GM19372 (cell line): ENCODE results near the gene ALDH3A2.

Experiments
- ATAC-seq: cut with Tn5 transposase; IDR thresholded peaks from one replicate; pipeline ENCODE4 v1.9.1; 2021; ENCODE audit warnings: mild to moderate bottlenecking, low read depth, moderate library complexity; ENCODE audit not compliant: unreplicated experiment

Gene ALDH3A2

GRCh38 chr17:19713462-19713861 is 64.9 kb downstream of the ALDH3A2 start:
- no peak for ATAC-seq

- ATAC-seq: no peak
Measured at GRCh38 chr17:19713901-19714361, 65.4 kb downstream of the ALDH3A2 start.

- ATAC-seq: no peak
Measured at GRCh38 chr17:19714542-19715411, 66.2 kb downstream of the ALDH3A2 start.

GRCh38 chr17:19716108-19717030 is 67.8 kb downstream of the ALDH3A2 start, which contains the start of gene SLC47A2:
Gene SLC47A2 (minus strand): TSS chr17:19716584. CDS start chr17:19716555, 29 bp downstream.
- ATAC-seq: no peak

- no peak for ATAC-seq
Measured at GRCh38 chr17:19717031-19717360, 68.4 kb downstream of the ALDH3A2 start.

- no peak for ATAC-seq
Measured at GRCh38 chr17:19717411-19717908, 68.9 kb downstream of the ALDH3A2 start.

GRCh38 chr17:19718041-19718612 is 69.6 kb downstream of the ALDH3A2 start:
- ATAC-seq: no peak

- no peak for ATAC-seq
Measured at GRCh38 chr17:19718613-19719354, 70.2 kb downstream of the ALDH3A2 start.

- no peak for ATAC-seq
Measured at GRCh38 chr17:19719355-19720209, 71.0 kb downstream of the ALDH3A2 start.

GRCh38 chr17:19720210-19720475 is 71.6 kb downstream of the ALDH3A2 start:
- ATAC-seq: no peak

- no peak for ATAC-seq
Measured at GRCh38 chr17:19720631-19721426, 72.3 kb downstream of the ALDH3A2 start.

GRCh38 chr17:19723964-19724363 is 75.4 kb downstream of the ALDH3A2 start:
- ATAC-seq: no peak

GRCh38 chr17:19724501-19725420 is 76.2 kb downstream of the ALDH3A2 start:
- ATAC-seq: peak; percentile 53

GRCh38 chr17:19725486-19725885 is 76.9 kb downstream of the ALDH3A2 start:
- ATAC-seq: no peak

- ATAC-seq: no peak
Measured at GRCh38 chr17:19726631-19727376, 78.3 kb downstream of the ALDH3A2 start.
